ENCODE data around the gene SLC35F5. TPM values are rescaled to one million over a fixed set of nuclear protein-coding genes. Genes with fewer than 3 reads are reported as not detected.

SLC35F5 gene, protein sequence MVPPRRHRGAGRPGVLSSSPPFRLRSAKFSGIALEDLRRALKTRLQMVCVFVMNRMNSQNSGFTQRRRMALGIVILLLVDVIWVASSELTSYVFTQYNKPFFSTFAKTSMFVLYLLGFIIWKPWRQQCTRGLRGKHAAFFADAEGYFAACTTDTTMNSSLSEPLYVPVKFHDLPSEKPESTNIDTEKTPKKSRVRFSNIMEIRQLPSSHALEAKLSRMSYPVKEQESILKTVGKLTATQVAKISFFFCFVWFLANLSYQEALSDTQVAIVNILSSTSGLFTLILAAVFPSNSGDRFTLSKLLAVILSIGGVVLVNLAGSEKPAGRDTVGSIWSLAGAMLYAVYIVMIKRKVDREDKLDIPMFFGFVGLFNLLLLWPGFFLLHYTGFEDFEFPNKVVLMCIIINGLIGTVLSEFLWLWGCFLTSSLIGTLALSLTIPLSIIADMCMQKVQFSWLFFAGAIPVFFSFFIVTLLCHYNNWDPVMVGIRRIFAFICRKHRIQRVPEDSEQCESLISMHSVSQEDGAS
- total RNA-seq (2021) (26.2 and 28.0 TPM in 2 replicates), Bru-seq, nascent RNA (percentile 75 among the genes with signal in this experiment), BruChase-seq, experiment 1, labeled RNA remaining after a 2-hour chase (percentile 89 among the genes with signal in this experiment), BruChase-seq, experiment 2, labeled RNA remaining after a 6-hour chase (percentile 78 among the genes with signal in this experiment)
- long read RNA-seq, full-length matches to known transcripts, result 19 of 31 reads
- long read RNA-seq, partial matches to known transcripts, result 1 of 31 reads
- long read RNA-seq, other reads (novel, unspliced or antisense), result 11 of 31 reads

DNA sequence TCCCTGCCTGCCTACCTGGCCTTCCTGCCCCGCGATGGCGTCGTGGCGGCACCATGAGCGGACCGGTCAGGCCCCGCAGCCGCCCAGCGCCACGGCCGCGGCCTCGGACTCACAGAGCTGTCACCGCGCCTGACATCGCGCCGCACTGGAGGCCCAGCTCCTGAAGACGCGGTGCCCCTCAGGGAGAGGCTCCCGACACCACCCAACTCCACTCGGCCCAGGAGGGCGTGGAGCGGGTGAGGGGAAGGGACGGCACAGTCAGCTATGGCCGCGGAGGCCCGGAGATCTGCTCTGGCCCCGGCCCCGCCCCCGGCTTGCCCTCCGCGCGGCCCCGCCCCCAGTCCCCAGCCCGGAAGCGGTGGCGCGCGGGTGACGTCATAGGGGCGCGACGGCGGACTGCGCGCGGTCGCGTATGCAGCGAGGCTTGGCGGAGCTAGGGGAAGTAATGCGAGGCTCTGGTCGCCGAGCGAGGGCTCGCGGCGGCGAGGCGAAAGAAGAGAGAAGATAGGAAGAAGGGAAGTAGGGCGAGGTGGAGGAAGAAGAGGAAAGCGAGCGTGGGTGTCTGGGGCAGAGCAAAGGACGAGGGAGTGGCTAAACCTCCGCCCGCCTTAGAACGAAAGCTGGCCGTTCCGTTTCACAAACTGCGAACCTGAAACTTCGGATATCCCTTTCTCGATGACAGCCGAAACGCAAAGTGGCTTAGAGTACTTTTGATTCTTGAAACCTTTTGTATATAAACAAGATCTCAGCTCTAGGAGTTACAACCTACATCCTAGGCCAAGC lies at the start of gene SLC35F5:
TSS of gene SLC35F5 (minus strand) at position 288 of the 783 bp plus-strand sequence. CDS start at position 55, 233 bp downstream.
- TF ChIP-seq, protein P1, sequence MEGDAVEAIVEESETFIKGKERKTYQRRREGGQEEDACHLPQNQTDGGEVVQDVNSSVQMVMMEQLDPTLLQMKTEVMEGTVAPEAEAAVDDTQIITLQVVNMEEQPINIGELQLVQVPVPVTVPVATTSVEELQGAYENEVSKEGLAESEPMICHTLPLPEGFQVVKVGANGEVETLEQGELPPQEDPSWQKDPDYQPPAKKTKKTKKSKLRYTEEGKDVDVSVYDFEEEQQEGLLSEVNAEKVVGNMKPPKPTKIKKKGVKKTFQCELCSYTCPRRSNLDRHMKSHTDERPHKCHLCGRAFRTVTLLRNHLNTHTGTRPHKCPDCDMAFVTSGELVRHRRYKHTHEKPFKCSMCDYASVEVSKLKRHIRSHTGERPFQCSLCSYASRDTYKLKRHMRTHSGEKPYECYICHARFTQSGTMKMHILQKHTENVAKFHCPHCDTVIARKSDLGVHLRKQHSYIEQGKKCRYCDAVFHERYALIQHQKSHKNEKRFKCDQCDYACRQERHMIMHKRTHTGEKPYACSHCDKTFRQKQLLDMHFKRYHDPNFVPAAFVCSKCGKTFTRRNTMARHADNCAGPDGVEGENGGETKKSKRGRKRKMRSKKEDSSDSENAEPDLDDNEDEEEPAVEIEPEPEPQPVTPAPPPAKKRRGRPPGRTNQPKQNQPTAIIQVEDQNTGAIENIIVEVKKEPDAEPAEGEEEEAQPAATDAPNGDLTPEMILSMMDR (conservative IDR thresholded peaks at IDR 0.05; ENCODE audit: low read depth, low read length), result no peak
- TF ChIP-seq EZH2 (IDR thresholded peaks at IDR 0.05; ENCODE audit: borderline replicate concordance, low read depth, low read length, poor library complexity, severe bottlenecking), result no peak
- CTCF ChIA-PET, result interaction anchor here (0.6 kb wide), 2 partner anchors 795 to 814 kb away, joined by 3 read pairs; no protein-coding TSS in a partner anchor
- intact Hi-C loops (cut with micrococcal nuclease; ENCODE audit: unreplicated experiment), result loop anchor here (2.0 to 10.0 kb wide), 2 partner anchors 132 to 208 kb away; no protein-coding TSS in a partner anchor

DNA sequence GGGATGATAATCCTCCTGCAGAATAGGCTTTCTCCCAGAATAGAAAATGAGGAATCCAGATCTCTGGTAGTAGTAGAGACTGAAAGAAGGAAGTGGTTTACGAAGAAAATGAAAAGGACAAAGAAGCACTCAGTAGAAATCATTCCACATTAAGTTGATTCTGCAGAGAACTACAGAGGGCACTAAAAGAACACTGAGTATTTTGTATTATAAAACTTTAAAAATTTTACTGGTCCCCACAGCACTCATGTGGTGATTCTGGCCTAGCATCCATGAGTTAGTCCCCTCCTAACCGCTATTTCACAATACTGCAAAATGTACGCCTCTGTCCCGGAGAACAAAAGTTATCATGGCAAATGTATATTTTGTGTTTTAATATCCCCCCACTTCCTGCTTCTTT lies 42.9 kb upstream of the SLC35F5 start:
- no peak for TF ChIP-seq EZH2 (IDR thresholded peaks at IDR 0.05; ENCODE audit: borderline replicate concordance, low read depth, low read length, poor library complexity, severe bottlenecking)
- TF ChIP-seq, protein P1 (conservative IDR thresholded peaks at IDR 0.05; ENCODE audit: low read depth, low read length), result no peak
- BruUV-seq (replicated peaks), result no TSS peak
- ChIA-PET CTCF (no interaction called here), POLR2A (ENCODE audit: low non-redundant PET) (no interaction called here)
- Histone ChIP-seq H3K27me3 (replicated peaks; ENCODE audit: insufficient read depth, low read depth, low read length, poor library complexity) (no peaks in the 10 kb centered on the region), H3K9me3 (ENCODE audit: low read depth, low read length, poor library complexity, severe bottlenecking) (no peaks in the 10 kb centered on the region), H3K36me3 (ENCODE audit: insufficient read depth, low read length, poor library complexity, severe bottlenecking) (no peaks in the 10 kb centered on the region), H3K27ac (ENCODE audit: low read depth, low read length, poor library complexity, severe bottlenecking) (no peak overlapping the region), H3K4me1 (ENCODE audit: insufficient read depth, low read length, poor library complexity, severe bottlenecking) (no peaks in the 10 kb centered on the region), H3K4me3 (ENCODE audit: low read depth, low read length, poor library complexity, severe bottlenecking) (no peak overlapping the region)
- intact Hi-C loops (cut with micrococcal nuclease; ENCODE audit: unreplicated experiment), result no loop called here
- no peak for DNase-seq (ENCODE audit: low spot score)

More for the DNA sequence above, at the start of gene SLC35F5:
- Histone ChIP-seq H3K4me3 (ENCODE audit: low read depth, low read length, poor library complexity, severe bottlenecking) (peak within 1 kb of the TSS; percentile 84), H3K9me3 (ENCODE audit: low read depth, low read length, poor library complexity, severe bottlenecking) (no peaks in the 10 kb centered on the region), H3K4me1 (ENCODE audit: insufficient read depth, low read length, poor library complexity, severe bottlenecking) (no peaks in the 10 kb centered on the region), H3K36me3 (ENCODE audit: insufficient read depth, low read length, poor library complexity, severe bottlenecking) (no peaks in the 10 kb centered on the region), H3K27me3 (replicated peaks; ENCODE audit: insufficient read depth, low read depth, low read length, poor library complexity) (no peaks in the 10 kb centered on the region), H3K27ac (ENCODE audit: low read depth, low read length, poor library complexity, severe bottlenecking) (peak within 1 kb of the TSS; percentile 89)
- POLR2A ChIA-PET (ENCODE audit: low non-redundant PET), result no interaction called here
- BruUV-seq (replicated peaks), result TSS peak; percentile 99
- peak; percentile 91 for DNase-seq (ENCODE audit: low spot score)

DNA sequence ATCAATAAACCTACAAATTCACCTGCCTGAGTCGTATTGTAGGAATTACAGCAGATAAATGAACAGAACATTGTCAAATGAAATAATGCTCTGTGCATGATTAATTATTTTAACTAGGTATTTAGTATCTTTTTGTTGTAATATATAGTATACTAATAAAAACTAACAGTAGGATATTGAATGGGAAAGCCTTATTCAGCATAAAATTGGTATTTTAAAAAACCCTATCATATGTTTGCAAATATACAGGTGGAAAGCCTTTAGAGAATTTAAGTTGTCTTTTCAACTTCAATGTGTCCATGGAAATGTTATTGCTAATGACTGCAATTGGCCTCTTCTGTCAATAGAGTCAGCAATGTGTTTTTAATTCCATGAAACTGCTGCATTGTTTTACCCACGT lies 40.8 kb upstream of the SLC35F5 start:
- POLR2A ChIA-PET (ENCODE audit: low non-redundant PET), result no interaction called here
- no peak for DNase-seq (ENCODE audit: low spot score)
- intact Hi-C loops (cut with micrococcal nuclease; ENCODE audit: unreplicated experiment), result no loop called here
- CTCF ChIA-PET, result no interaction called here
- Histone ChIP-seq H3K36me3 (ENCODE audit: insufficient read depth, low read length, poor library complexity, severe bottlenecking) (no peaks in the 10 kb centered on the region), H3K27ac (ENCODE audit: low read depth, low read length, poor library complexity, severe bottlenecking) (no peak overlapping the region), H3K9me3 (ENCODE audit: low read depth, low read length, poor library complexity, severe bottlenecking) (no peaks in the 10 kb centered on the region), H3K27me3 (replicated peaks; ENCODE audit: insufficient read depth, low read depth, low read length, poor library complexity) (no peaks in the 10 kb centered on the region), H3K4me3 (ENCODE audit: low read depth, low read length, poor library complexity, severe bottlenecking) (no peak overlapping the region), H3K4me1 (ENCODE audit: insufficient read depth, low read length, poor library complexity, severe bottlenecking) (no peaks in the 10 kb centered on the region)
- TF ChIP-seq, protein P1 (conservative IDR thresholded peaks at IDR 0.05; ENCODE audit: low read depth, low read length), result no peak
- TF ChIP-seq EZH2 (IDR thresholded peaks at IDR 0.05; ENCODE audit: borderline replicate concordance, low read depth, low read length, poor library complexity, severe bottlenecking), result no peak
- BruUV-seq (replicated peaks), result no TSS peak

Measured in A673 (cell line).